Smooth muscle cell (in vitro differentiated cells): ENCODE results near the gene FOXP1. TPM values are rescaled to one million over a fixed set of nuclear protein-coding genes. Genes with fewer than 3 reads are reported as not detected.

Experiments
- DNase-seq: peaks from one replicate; lab custom pipeline; 2025; ENCODE audit not compliant: unreplicated experiment; lab: John Stamatoyannopoulos, UW
- H2AFZ ChIP-seq: fragments of 200-600 bp; sonication (generic); 2 replicates; pipeline ENCODE4 v1.6.0; 2016; ENCODE audit warnings: antibody characterized with exemption, low read depth, mild to moderate bottlenecking
- H3F3A ChIP-seq: fragments of 200-600 bp; sonication (generic); 2 replicates; pipeline ENCODE4 v1.6.0; 2017; ENCODE audit warnings: antibody characterized with exemption, low read depth
- H3K27ac ChIP-seq: fragments of 200-600 bp; sonication (generic); 2 replicates; pipeline ENCODE4 v1.5.1; 2016; ENCODE audit warnings: low read depth, mild to moderate bottlenecking
- H3K27me3 ChIP-seq: fragments of 200-600 bp; sonication (generic); 2 replicates; pipeline ENCODE4 v1.6.1; 2016; ENCODE audit warnings: low read depth, mild to moderate bottlenecking
- H3K36me3 ChIP-seq: fragments of 200-600 bp; sonication (generic); 2 replicates; pipeline ENCODE4 v1.5.1; 2016; ENCODE audit warnings: low read depth
- H3K4me1 ChIP-seq: fragments of 200-600 bp; sonication (generic); 2 replicates; pipeline ENCODE4 v1.5.1; 2016; ENCODE audit warnings: low read depth
- H3K4me2 ChIP-seq: fragments of 200-600 bp; sonication (generic); 2 replicates; pipeline ENCODE4 v1.6.0; 2016; ENCODE audit warnings: mild to moderate bottlenecking
- H3K4me3 ChIP-seq: fragments of 200-600 bp; sonication (generic); 2 replicates; pipeline ENCODE4 v1.5.1; 2016; ENCODE audit warnings: mild to moderate bottlenecking
- H3K79me2 ChIP-seq: fragments of 200-600 bp; sonication (generic); 2 replicates; pipeline ENCODE4 v1.6.0; 2016; ENCODE audit warnings: low read depth, mild to moderate bottlenecking
- H3K9ac ChIP-seq: fragments of 200-600 bp; sonication (generic); 2 replicates; pipeline ENCODE4 v1.6.0; 2016; ENCODE audit warnings: low read depth
- H3K9me3 ChIP-seq: fragments of 200-600 bp; sonication (generic); replicated peaks from 2 replicates; pipeline ENCODE4 v1.5.1; 2016; ENCODE audit warnings: low read depth
- H4K20me1 ChIP-seq: fragments of 200-600 bp; sonication (generic); 2 replicates; pipeline ENCODE4 v1.6.0; 2016; ENCODE audit warnings: low read depth
- CTCF ChIP-seq: fragments of 200-600 bp; sonication (generic); IDR thresholded peaks from 2 replicates; pipeline ENCODE4 v1.5.1; 2017; ENCODE audit warnings: borderline replicate concordance, mild to moderate bottlenecking, antibody characterized with exemption; ENCODE audit not compliant: insufficient read depth, poor library complexity, severe bottlenecking
- WGBS: methylation state at CpG from one replicate; pipeline ENCODE4 v1.1.7; 2016; ENCODE audit warnings: low lambda C conversion rate; 5-methylcytosine and 5-hydroxymethylcytosine counted together
- polyA plus RNA-seq: library from polyadenylated mRNA; unstranded; fragments of >200 nt; fragmentation: Nextera tagmentation; extraction: Ambion mirVana; gene quantifications from 2 replicates; pipeline ENCODE4 v1.2.1, GENCODE V29; 2016
- total RNA-seq: library from RNA; depleted of rRNA; stranded (reverse); fragments of >200 nt; gene quantifications from 2 replicates; pipeline ENCODE4 v1.2.3, GENCODE V29; 2014

FOXP1 gene
- total and polyA plus RNA-seq, 2 experiments from 2014 or later: 40.9 to 68.0 TPM

DNA sequence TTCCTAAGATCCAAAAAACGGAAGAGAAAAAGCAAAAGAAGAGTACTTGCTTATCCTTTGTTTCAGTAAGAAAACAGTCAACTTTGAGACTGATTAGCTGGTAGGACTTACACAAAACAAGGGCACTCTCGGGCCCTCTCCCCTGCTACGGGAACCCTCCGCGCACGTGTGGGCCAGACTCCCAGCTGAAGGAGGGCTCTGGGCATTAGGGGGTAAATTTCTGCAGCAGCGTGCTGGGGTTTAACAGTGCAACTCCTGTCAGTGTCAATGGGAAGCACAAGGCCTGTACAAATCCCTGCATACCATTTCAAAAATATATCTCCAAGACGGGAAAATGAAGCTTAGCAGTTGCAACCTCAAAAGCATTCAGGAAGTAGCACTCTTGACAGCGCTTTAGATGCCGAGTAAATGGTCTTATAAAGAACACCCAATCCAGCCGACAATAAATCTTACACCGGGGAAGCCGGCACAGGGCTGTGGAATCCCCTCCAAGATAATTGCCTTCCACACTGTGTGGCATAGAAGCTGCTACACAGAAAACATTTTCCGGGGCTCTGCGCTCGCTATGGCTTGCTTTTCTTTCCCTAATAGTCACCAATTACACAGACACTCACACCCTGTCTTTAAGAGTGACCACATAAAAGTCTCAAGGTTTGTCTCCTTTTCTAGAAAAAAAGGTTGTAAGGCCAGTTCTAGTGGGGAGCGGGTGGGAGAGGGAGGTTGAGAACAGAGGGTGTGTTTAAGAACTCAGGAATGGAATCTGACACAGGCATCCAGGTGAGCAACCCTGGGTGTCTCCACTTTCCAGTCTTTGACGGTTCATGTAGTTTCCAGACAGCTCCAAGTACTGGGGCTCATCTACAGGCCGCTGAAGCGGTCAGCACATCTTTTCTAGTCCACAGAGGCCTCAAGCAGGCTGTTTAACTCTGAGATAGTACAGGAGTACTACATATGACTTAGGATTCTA is 512.7 kb downstream of the FOXP1 start:
- H3K9me3 ChIP-seq: no peaks in the 10 kb centered on the region
- no peak overlapping the region for H2AFZ ChIP-seq
- peaks cover 37% of the 10 kb centered on the region for H4K20me1 ChIP-seq
- peak overlapping the region; percentile 77 for H3K4me2 ChIP-seq
- peaks cover 19% of the 10 kb centered on the region for H3F3A ChIP-seq
- H3K79me2 ChIP-seq: peaks cover 7% of the 10 kb centered on the region
- TF ChIP-seq CTCF: no peak
- peaks cover 31% of the 10 kb centered on the region for H3K4me1 ChIP-seq
- peak overlapping the region; percentile 35 for H3K9ac ChIP-seq
- H3K27me3 ChIP-seq: no peaks in the 10 kb centered on the region
- no peak for DNase-seq
- peak overlapping the region; percentile 17 for H3K4me3 ChIP-seq
- peak overlapping the region; percentile 75 for H3K27ac ChIP-seq
- 21% methylated on average over 20 of the region's 20 CpGs for WGBS
- H3K36me3 ChIP-seq: no peaks in the 10 kb centered on the region

- peak overlapping the region; percentile 77 for H3K4me2 ChIP-seq
Measured at GRCh38 chr3:71069797-71070196, 513.7 kb downstream of the FOXP1 start.

GRCh38 chr3:71067977-71068654 is 515.4 kb downstream of the FOXP1 start:
- Histone ChIP-seq H3K27me3 (no peaks in the 10 kb centered on the region), H3K27ac (no peak overlapping the region), H3K79me2 (peaks cover 16% of the 10 kb centered on the region), H2AFZ (no peak overlapping the region), H3K9ac (no peak overlapping the region), H3K36me3 (no peaks in the 10 kb centered on the region), H4K20me1 (peaks cover 55% of the 10 kb centered on the region), H3F3A (peaks cover 7% of the 10 kb centered on the region), H3K4me1 (peaks cover 48% of the 10 kb centered on the region), H3K4me2 (no peak overlapping the region), H3K4me3 (no peak overlapping the region), H3K9me3 (no peaks in the 10 kb centered on the region)
- no peak for TF ChIP-seq CTCF
- 74% methylated on average over 6 of the region's 6 CpGs for WGBS
- DNase-seq: no peak

More at GRCh38 chr3:71069797-71070196, 513.7 kb downstream of the FOXP1 start:
- Histone ChIP-seq H3F3A (peaks cover 9% of the 10 kb centered on the region), H3K27ac (no peak overlapping the region), H4K20me1 (peaks cover 41% of the 10 kb centered on the region), H3K9me3 (no peaks in the 10 kb centered on the region), H3K36me3 (no peaks in the 10 kb centered on the region), H2AFZ (no peak overlapping the region), H3K4me1 (peaks cover 35% of the 10 kb centered on the region), H3K9ac (no peak overlapping the region), H3K4me3 (no peak overlapping the region), H3K27me3 (no peaks in the 10 kb centered on the region), H3K79me2 (peaks cover 7% of the 10 kb centered on the region)
- 64% methylated on average over 4 of the region's 4 CpGs for WGBS
- peak; percentile 45 for TF ChIP-seq CTCF
- DNase-seq: no peak
